ELF-1 (cell line): ENCODE measurements around the gene HOXA11.
A peak's percentile ranks its signal among the peaks of the same experiment; 100 is the strongest.

Experiments
- DNase-seq: peaks from one replicate; pipeline ENCODE4 v3.0.0-alpha.2; 2016; ENCODE audit warnings: low read depth, low spot score

Gene HOXA11

DNA sequence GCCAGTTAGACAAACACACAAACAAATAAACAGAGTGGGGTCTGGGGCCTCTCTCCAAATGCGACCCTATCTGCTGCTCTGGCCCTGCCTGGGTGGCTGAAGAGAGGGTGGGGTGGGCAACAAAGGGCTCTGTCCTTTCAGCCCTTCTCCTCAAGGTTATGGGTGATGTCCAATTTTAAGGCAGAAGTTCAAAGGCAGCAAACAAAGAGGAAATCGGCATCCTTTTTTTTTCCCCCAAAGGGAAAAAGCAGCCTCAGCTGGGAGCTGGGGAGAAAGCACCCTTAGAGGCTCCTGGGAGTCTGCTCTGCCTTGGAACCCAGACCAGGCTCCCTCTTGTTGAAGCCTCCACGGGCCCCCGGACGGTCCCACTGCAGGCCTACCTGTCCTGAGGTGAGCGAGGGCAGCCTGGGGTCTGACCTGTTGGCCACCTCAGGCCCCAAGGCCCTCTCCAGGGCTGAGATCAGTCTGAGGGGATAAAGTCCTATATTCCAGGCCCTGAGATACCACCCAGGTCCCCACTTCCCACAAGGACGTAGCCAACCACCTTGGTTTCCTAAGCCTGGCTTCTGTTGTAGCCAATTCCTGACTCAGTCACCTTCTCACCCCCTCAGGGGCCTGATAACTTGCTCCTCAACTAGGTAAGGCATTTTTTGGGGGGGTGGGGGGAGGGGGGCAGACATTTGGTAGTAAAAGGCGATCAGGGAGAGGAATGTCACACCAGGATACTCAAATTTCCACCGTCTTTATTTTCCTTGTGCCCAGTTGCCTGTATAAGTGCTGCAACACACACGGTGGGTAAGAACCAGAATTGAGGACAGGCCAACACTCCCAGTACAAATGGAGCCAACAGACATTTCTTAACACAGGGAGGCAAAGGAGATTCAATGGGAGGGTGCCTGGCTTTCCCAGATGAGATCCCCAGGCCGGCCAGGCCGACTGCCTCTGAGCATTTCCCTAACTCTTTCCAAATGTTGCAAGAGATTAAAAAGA, 4.3 kb downstream of the HOXA11 start:
- DNase-seq: no peak

DNA sequence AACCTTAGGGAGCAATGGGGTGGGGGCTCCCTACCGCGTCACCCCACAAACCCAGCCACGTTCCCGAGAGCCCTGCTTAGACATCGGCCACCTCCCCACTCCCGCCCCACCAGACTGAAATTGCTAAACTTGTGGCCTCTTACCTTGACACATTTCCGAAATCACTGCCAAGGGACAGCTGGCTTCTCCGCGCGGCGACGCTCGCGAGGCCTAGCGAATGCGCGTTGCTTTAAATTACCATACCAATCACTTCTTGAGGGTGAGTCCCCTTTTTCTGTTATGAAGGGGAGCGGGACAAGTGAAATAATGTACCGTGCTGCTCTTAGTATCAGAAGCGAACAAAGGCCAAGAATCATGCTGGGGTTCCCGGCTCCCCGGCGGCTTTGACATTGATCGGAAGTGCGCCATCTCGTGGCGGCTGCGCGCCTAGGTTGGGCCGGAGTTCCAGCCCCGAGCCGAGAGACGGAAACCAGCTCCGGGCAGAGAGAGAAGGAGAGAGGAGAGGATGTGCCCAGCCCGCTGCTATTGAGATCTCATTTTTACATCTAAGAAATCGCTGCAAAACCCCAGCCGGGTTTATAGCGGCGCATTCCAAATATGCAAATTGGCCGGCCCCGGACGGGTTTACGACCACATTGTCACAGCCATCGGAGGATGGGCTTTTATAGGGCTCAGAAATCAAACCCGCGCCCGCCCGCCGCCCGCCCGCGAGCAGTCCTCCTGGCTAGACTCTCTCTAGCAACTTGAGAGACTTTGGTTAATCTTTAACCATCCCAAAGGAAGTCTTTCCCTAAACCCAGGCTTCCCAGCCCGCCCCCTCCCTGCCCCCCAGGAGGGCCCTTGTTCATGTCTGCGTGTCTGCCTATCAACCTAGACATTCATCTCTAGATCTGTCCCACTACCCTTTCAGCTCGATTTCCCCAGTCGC, 5.3 kb downstream of the HOXA11 start:
- peak; percentile 88 for DNase-seq

DNA sequence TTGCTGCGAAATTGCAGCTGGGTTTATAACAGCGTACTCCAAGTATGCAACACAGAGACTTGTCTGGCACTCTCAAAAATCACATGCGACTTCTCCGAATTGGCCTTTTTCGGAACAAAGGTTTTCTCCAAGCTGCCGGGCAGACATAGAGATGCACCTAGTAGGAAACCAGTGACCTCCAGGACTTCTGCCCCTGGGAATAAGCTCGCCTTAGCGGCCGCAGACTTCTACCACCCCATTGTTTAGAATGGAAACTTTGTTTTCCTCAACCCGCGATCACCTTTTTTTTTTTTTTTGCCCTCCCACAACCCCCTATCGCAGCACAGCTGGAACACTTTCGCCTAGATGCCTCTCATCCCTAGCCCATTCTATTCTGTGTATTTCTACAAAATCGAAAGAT, 6.0 kb downstream of the HOXA11 start:
- DNase-seq: no peak

DNA sequence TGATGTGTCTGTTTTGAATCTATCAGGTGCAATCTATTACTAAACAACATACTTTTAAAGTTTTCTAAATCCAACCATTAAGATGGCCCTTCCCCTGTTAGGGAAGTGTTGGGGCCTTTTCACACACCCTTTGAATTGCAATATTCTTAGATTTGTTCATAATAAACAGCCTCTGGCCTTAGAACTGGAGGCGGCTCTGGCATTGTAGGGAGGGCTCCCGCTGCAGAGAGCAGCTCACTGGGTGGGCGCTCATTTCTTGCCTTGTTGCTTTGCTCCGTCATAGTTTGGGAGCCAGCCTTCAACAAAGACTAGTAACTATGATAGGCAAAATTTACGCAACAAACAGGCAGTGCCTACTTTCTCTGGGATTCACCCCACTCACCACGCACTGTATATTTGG, 6.7 kb downstream of the HOXA11 start:
- DNase-seq: no peak

DNA sequence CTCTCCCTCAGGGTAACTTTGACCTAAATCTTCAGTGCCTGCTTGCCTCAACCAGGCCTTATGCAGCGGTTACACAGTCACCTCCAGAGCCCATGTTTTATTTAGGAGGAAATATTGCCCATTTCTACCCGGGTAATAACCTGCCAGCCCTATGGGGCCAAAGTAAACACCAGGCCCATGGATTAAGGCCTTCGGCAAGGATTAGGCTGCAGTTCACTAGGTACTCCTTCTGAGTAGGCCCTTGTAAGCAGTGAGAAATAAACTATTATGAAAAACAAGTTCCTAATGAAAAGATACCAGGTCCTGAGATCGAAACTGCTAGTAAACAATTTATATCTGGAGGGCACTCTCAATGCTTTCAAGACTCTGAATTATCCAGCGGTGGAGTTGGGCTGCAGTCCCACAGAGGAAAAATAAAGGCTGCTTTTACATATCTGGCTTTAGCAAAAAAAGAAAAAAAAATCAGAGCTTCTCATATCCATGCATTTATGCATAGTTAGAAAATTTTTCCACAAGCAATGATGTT, 7.2 kb downstream of the HOXA11 start:
- DNase-seq: no peak

DNA sequence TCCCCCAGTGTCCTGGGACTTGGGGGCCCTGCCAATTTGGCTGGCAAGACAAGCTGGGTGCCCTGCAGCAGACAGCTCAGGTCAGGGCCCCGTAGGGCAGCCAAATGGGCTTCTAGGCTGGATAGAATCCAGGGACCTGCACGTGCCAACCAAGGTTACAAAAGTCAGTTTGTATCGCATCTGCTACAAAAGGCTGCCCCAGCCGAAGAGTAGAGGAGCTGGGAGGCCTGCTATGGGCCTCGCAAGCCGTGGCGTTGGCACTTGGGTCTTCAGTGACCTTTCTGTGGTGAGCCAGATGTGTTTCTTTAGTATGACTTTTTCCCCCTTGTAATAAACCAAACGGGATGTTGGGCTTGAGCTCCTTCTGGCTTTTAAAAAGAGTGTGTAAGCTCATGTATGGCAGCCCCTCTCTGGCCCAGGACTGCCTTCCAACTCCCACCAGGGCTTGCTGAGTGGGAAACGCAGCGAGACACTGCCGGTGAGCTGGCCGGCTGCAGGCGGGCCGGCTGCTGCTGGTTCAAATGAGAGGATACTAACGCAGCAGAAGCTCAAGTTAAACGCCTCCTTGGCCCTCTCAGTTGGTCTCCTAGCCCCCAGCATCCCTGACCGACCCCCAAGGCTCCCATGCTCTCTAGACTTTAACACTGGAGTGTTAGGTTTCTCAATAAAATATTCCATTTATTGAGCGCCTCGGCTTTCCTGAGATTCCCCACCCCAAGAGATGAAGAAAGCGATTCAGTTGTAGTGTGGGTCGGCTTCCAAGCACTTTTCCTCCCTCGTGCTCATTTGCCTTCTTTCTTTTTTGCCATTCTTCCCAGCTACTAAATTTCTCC, 7.9 kb downstream of the HOXA11 start:
- no peak for DNase-seq

DNA sequence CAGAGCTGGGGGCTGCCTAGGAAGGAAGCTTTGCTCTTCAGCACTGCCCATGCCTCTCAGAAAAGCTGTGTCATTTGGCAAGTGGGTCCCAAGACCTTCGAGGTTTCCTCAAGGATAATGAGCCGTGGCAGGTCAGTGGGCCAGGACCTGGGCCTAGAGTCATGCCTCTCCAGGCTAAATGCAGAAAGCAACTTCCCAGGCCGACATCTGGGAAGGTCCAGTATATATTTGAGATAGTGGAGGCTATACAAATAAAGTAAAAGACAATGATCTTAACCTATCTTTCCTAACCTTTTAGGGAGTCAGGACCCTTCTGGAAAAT, 8.5 kb downstream of the HOXA11 start:
- DNase-seq: no peak

DNA sequence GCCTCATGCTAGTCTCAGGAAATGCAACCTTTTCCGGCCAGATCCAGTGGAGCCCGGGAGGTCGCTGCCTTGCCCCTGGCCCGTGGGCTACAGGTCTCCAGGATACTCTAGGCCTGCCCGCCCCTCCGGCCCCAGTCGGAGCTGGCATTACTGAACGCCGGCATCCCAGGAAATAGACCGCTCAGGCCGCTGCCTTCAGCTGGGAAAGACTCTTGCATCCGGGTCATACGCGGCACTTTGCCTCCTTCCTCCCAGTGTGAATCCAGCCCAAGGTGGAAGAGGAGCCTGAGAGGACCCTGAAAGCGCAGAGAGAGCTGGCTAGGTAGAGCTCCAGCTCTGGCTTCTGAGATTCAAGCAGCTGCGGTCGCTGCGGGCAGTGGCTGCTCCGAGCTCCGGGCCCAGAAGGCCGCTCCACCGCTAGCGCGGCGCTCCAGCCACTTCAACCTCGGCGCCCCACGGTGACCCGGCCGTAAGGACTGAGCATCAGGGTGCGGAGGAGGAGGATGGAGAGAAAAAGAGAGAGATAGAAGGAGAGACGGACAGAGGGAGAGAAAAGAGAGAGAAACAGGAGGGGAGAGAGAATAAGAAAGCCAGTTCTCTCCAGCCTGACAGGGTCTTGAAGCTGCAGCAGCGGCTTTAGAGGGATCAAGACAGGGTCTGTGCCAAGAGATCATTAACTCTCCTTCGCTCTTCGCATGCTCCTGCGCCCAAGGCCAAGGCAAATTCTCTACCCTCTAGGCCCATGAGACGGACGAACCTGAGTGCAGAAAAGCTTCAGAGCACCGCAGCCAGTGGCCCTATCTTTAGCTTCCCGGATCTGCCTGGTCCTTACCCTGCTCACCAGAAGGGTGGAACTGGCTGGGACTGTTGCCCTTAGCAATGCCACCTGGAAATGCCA, 9.2 kb downstream of the HOXA11 start:
- peak; percentile 66 for DNase-seq

DNA sequence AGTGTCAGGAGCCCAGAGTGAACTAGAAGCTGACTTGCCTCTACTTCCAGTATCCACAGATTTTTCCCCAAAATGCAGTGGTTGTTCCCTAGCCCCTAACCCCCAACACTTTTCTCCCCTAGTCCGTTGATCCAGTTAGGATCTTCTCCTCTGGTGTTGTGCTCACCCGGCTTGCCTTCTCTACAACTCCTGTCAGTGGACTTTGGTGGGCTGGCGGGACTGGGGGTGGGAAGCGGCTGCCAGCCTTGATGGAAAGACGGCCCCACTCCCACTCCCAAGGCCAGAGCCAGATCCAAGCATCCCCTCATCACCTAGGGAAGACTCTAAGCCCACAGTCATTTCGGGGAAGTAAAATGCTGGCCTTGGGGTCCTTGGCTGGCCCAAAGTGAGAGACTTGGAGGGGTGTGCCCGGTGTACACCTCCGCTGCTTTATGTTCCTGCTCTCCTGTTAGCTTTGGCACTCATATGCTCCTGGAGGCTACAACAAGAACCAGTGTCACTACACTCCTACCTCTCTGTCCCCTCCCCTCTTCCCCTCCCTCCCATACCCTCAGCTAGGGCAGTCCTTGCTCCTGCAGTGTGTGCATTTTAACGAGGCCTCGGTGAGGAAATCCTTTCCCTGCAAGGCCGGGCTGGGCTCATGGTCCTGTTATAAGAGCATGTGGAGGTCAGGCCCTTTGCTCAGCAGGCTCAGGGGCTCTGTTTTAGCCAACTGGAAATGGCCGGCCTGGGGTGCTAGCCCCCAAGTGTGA, 10.0 kb downstream of the HOXA11 start:
- DNase-seq: peak; percentile 27

DNA sequence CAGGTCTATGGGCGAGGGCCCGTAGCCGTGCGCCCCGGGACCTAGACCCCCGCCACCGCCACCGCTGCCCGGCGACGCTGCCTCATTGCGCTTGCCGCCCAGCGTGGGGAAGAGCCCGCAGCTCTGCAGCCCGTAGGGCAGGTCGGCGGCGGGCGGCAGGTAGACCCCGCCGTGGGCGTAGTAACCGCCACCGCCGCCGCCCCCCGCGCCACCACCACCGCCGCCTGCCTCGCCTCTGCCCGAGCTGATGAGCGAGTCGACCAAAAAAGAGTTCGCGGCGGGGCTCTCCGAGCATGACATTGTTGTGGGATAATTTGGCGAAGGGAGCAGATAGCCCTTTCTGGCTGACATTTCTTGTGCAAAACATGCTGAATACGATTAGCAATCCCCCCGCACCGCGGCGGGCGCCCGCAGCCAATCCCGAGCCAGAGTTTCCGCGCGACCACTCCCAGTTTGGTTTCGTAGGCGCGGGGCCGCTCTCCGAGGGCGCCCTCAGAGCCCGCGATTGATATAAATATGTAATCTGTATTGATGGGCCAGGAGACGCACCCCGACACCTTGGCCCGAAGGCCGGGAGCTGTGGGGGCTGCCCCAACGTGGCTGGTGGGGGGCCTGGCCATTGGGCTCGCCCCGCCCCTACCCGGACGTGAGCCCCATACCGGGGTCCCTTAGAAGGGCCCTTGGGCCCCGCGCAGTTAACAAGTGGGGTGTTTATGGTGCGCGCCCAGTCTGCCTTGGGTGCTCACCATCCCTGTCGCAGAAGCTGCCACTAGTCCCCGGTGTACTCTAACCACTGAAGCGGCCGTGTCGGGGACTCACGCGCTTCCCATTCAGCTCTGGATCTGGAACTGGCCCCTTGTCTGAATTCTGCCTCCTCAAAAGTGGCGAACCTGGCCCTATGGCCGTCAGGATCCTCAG, 10.8 kb downstream of the HOXA11 start, which contains the start of gene HOXA10:
Gene HOXA10 (minus strand): TSS at position 365 of the 918 bp plus-strand sequence. CDS start 14 bp downstream, at position 351.
- DNase-seq: peak; percentile 42

DNA sequence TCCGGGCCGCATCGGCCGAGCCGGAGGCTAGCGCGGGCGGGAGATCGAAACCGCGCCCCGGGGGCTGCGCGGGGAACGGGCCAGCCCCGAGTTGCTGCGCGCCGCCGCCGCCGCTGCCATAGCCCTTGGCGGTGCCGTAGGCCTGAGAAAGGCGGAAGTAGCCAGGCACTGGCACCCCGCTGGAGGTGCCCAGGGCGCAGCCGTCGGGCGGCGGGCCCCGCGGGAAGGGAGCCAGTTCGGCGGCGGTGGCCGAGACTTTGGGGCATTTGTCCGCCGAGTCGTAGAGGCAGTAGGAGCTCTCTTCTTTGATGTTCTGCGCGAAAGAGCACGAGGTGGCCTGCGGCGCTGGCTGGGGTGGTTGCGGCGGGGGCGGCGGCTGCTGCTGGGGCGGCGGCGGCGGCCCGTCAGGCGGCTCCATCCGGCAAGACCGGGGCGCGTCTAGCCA, 11.5 kb downstream of the HOXA11 start:
- DNase-seq: peak; percentile 44

DNA sequence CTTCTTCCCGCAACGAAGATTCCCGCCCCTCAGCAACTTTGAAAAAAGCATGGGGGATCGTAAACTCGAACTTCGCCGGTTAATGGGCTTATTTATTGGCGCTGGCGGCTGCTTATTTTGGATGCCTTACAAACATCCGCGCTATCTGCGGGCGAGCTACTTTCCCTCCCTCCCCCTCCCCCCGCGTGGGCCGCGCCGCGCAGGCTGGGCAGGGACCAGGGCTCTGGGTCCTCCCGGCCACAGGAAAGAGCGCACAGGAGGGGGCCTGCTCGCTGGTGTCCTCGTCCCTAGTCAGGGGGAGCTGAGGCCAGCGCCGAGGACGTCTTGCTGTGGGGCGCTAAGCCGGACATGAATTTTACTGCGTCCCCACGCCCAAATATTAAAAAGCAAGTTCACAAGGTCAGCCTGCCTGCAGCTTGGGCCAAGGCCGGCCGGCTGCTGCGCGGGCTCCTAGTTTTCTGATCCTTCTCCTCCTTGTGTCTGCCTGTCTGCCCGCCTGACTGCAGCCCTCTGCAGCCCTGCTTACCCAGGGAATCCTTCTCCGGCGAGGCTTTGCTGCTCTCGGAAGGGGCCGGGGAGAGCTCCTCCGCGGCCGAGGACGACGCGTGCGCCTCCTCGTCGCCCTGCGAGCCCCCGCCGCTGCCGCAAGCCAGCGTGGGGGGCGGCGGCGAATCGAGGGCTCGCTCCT, 12.1 kb downstream of the HOXA11 start:
- peak; percentile 70 for DNase-seq

DNA sequence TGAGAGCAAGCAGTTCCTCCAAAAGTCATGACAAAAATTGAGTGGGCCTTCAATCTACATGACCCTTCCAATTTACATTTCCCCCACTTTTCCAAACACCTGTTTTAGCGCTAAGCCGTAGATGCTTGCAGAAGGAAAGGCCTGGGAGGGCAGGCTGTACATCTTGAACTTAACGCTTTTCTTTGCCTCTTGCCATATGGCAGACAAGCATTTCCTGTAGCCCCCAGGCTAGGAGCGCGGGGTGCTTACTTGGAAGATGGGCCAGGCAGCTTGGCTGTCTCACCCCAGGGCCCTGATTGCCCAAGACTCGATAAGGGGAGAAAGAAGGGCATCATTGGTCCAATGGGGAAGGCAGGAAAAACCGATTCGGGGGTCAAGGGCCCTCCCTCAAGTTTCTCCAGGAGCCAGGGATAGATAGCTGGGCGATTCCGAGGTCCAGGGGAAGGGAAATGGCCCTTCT, 12.7 kb downstream of the HOXA11 start:
- DNase-seq: no peak

DNA sequence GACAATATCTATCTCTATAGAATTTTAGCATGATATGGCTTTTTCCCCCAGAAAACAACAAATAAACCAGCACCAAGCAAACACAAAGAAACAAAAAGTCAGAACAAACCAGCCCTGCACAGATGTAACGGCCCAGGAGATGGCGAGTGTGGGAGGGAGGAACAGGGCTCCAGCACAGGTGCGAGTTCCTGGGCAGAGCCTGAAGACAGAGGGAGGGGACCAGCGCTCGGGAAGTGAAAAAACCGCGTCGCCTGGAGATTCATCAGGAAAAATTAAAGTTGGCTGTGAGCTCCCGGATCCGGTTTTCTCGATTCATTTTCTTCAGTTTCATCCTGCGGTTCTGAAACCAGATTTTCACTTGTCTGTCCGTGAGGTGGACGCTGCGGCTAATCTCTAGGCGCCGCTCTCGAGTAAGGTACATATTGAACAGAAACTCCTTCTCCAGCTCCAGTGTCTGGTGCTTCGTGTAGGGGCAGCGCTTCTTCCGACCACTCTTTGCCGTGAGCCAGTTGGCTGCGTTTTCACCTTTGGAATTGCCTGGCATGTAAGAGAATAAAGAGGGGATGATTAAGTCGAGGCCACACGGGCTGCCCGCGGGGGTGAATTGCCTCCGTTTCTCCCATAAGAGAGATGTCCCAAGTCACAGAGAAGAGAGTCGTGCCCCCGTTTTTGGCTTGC, 13.3 kb downstream of the HOXA11 start:
- peak; percentile 70 for DNase-seq

DNA sequence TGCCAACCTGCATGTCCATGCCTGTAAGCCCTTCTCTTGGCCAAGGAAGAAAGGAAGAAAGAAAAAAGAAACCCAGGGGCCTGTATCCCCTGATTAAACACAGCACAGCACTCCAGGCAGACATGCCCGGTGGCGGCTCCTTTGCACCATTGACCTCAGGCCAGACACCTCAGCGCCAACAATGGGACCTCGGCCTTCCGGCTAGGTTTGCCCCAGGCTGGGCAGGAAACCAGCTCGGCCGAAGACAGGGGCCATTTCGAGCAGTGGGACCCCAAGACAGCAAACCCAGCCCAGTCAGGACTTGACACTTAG, 13.8 kb downstream of the HOXA11 start:
- peak; percentile 77 for DNase-seq

DNA sequence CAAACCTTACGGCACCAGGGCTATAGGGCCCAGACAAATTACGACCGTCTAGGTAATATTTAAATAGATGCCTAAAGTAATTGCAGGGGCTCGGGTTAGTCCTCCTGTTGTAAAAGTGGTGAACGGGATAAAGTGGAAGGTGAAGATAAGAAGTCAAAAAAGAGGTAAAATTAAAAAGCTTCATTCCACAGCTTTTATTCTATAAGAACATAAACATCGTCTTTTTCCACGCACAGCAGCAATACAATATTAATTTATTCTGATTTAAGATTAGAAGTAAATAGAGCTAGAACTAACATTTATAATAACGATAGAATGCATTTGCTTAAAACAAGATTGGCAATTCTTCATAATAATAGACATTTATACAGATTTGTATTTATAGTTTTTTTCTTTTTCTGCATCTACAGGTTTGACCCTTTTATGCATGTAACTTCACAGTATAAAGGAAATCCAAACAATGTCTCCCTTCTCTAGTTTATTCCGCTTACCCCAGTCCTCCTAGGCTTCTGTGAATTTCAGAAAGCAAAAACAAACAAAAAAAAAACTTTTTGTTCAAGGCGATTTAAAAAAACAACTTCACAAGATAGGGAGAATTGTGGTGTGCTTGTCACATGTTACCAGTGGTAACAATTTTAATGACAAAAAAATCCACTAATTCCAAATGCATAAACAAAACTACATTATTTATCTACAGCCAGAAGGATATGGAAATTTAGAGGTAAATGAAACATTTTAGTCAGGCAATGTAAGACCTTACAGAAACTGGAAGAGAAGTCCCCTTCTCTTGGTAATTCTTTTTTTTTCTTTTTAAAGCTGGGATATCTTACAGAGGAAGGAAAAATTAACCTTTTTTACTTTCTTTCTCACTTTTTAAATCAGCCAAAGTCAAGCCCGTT, 14.4 kb downstream of the HOXA11 start:
- DNase-seq: no peak
